GM18498 (cell line): ENCODE measurements around the gene PSMB4.
A peak's percentile ranks its signal among the peaks of the same experiment; 100 is the strongest.
"Not testable (repeated sequence)": the region's sequence is repeated elsewhere in the genome, so short reads cannot be mapped to it uniquely, and the experiment has no call there.

ENCODE experiments used
- ATAC-seq: cut with Tn5 transposase; IDR thresholded peaks from one replicate; pipeline ENCODE4 v1.9.1; 2021; ENCODE audit warnings: mild to moderate bottlenecking, moderate library complexity; ENCODE audit not compliant: unreplicated experiment

Gene PSMB4

DNA sequence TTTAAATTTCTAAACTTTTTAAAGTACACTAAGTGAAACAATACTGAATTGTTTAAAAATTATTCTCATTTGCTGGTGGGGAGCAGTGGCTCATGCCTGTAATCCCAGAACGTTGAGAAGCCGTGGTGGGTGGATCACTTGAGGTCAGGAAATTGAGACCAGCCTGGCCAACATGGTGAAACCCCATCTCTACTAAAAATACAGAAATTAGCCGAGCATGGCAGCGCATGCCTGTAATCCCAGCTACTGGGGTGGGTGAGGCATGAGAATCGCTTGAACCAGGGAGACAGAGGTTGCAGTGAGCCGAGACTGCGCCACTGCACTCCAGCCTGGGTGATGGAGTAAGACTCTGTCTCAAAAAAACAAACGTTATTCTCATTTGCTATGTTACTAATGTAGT lies 38.0 kb downstream of the PSMB4 start:
- ATAC-seq = not testable (repeated sequence)

DNA sequence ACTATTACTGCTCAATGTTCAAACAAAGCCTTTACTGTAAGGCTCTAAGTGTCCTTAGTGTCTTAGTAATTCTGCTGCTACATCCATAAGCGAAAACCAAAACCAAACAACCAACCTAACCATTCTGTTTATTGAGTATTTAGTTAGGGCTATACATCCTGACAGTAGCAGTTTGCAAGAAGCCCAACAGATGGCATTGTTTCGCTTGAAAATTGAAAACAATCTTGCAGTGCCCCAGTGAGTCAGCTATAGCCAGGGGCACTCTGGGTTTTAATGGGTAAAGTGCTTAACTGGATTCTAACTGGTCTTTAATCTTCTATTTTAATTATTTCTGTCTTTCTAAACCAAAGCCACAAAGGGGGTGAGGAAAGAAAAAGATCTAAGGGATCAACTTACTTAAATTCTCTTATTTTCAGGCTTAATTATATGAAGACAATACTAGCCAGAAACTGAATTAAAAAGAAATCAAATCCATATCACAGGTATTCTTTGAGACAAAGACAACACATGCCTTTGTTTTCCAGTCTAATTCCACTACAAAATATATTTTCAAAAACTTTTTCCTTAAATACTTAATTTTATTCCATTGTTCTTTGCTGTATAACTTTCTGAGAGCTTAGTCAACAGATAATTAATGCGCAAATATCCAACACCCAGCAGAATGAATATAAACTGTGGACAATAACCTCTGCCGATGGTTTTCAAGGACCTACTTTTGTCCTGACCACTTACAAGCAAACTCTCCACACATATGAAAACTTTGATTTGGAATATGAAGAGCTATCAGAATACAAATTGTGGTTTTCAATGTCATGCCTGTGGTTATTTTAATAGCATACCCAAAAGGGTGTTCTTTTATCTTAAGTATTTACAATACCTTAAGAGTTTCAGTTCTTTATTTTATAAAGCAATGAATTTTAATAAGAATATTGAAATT lies 44.7 kb downstream of the PSMB4 start:
- peak; percentile 66 for ATAC-seq

DNA sequence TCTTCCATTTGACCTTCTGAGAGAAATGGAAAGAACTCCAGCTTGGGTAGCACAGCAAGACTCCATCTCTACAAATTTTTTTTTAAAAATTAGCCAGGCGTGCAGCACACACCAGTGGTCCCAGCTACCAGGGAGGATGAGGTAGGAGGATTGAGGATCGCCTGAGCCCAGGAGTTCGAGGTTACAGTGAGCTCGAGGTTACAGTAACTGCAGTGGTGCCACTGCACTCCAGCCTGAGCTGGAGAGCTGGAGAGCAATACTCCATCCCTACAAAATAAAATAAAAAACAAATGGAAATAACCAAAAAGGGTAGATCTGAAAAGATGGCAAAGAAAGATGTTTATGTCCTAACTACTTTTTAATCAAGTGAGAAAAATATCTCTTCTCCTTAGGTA lies 45.4 kb downstream of the PSMB4 start:
- no peak for ATAC-seq

DNA sequence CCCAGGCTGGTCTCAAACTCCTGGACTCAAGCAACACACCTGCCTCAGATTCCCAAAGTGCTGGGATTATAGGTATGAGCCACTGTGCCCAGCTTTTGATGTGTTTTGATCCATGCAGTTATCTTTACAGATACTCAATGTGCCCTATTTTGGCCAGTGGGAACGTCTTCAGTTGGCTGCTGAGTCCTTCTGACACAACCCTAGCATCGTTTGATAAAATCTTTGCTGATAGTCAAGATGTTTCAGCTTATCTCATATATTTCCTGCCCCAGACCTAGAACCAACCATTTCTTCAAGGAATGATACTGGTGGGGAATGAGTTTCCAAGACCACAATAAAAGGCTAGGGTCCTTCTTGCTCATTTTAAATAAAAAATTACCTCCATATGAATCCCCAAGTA lies 48.3 kb downstream of the PSMB4 start:
- ATAC-seq = no peak
